HEK293 (cell line): ENCODE measurements around the gene NYNRIN.
A peak's percentile ranks its signal among the peaks of the same experiment; 100 is the strongest.

ENCODE experiments used
- CTCF ChIA-PET: fragments of 350-600 bp; formaldehyde crosslinking; extraction: SDS; loops from one replicate; lab custom pipeline; 2021; ENCODE audit warnings: antibody characterized with exemption; lab: Yijun Ruan, JAX
- POLR2A ChIA-PET: fragments of 300-600 bp; formaldehyde crosslinking; extraction: SDS; loops from one replicate; lab custom pipeline; 2020; ENCODE audit warnings: antibody characterized with exemption, inconsistent platforms; lab: Yijun Ruan, JAX
- H3K27ac ChIP-seq: fragments of 200-500 bp; sonication (Bioruptor generic); 2 replicates; pipeline ENCODE4 v1.5.1; 2014; ENCODE audit warnings: low read depth, low read length, control low read depth, inconsistent platforms; ENCODE audit errors: extremely low read depth
- H3K36me3 ChIP-seq, 2 experiments: fragments of 200-500 bp in 1 of 2; sonication (Bioruptor generic) in 1 of 2; 1 replicate in 1 of 2; 2 replicates in 1 of 2; pipeline ENCODE4 v1.5.1; 2014 to 2017; ENCODE audit warnings: inconsistent platforms in 2 of 2, low read length in 2 of 2; ENCODE audit not compliant: control insufficient read depth in 2 of 2, insufficient read depth in 1 of 2
- H3K4me1 ChIP-seq: fragments of 200-500 bp; sonication (Bioruptor generic); 2 replicates; pipeline ENCODE4 v1.5.1; 2014; ENCODE audit warnings: mild to moderate bottlenecking, low read length, inconsistent platforms; ENCODE audit not compliant: control insufficient read depth, insufficient read depth
- H3K4me3 ChIP-seq: 2 replicates; pipeline ENCODE4 v1.5.1; 2011; ENCODE audit warnings: low read depth, mild to moderate bottlenecking, control low read depth, low read length, moderate library complexity
- H3K9me3 ChIP-seq: fragments of 200-500 bp; sonication (Bioruptor generic); 2 replicates; pipeline ENCODE4 v1.5.1; 2014; ENCODE audit warnings: low read depth, low read length, inconsistent platforms; ENCODE audit not compliant: control insufficient read depth, insufficient read depth
- BCL11B ChIP-seq: fragments of 450-650 bp; formaldehyde crosslinking; IDR thresholded peaks from 2 replicates; pipeline ENCODE4 v1.5.1; 2016; ENCODE audit warnings: low read depth, missing biosample characterization, missing genetic modification characterization
- EGR2 ChIP-seq: fragments of 450-650 bp; formaldehyde crosslinking; IDR thresholded peaks from 2 replicates; pipeline ENCODE4 v1.5.1; 2016; ENCODE audit warnings: low read depth, missing biosample characterization, missing genetic modification characterization
- PRDM10 ChIP-seq: fragments of 450-650 bp; formaldehyde crosslinking; IDR thresholded peaks from 2 replicates; pipeline ENCODE4 v1.5.1; 2016; ENCODE audit warnings: missing biosample characterization, missing genetic modification characterization
- SP7 ChIP-seq: fragments of 450-650 bp; formaldehyde crosslinking; IDR thresholded peaks from 2 replicates; pipeline ENCODE4 v1.5.1; 2016; ENCODE audit warnings: missing biosample characterization, missing genetic modification characterization
- ZBTB26 ChIP-seq: fragments of 450-650 bp; formaldehyde crosslinking; optimal IDR thresholded peaks from 2 replicates; pipeline ENCODE3; 2016; ENCODE audit warnings: missing biosample characterization, mild to moderate bottlenecking, missing genetic modification characterization
- ZBTB8A ChIP-seq: fragments of 450-650 bp; formaldehyde crosslinking; IDR thresholded peaks from 2 replicates; pipeline ENCODE4 v1.5.1; 2016; ENCODE audit warnings: missing biosample characterization, missing genetic modification characterization
- ZNF239 ChIP-seq: fragments of 450-650 bp; formaldehyde crosslinking; IDR thresholded peaks from 2 replicates; pipeline ENCODE4 v1.5.1; 2016; ENCODE audit warnings: missing biosample characterization, missing genetic modification characterization
- ZNF266 ChIP-seq: fragments of 450-650 bp; formaldehyde crosslinking; IDR thresholded peaks from 2 replicates; pipeline ENCODE4 v1.5.1; 2016; ENCODE audit warnings: missing biosample characterization, missing genetic modification characterization, low read depth
- ZNF274 ChIP-seq, 2 experiments: fragments of 200-500 bp in 1 of 2; fragments of 450-650 bp in 1 of 2; sonication (Bioruptor generic) in 1 of 2; formaldehyde crosslinking in 1 of 2; IDR thresholded peaks; 2 replicates each; pipeline versions ENCODE4 v1.5.1 to v1.6.1; 2014 to 2016; ENCODE audit warnings: borderline replicate concordance in 1 of 2, inconsistent platforms in 1 of 2, low read length in 1 of 2, missing biosample characterization in 1 of 2, missing genetic modification characterization in 1 of 2
- ZNF362 ChIP-seq: fragments of 450-650 bp; formaldehyde crosslinking; IDR thresholded peaks from 2 replicates; pipeline ENCODE4 v1.5.1; 2016; ENCODE audit warnings: missing biosample characterization, missing genetic modification characterization
- ZNF394 ChIP-seq: fragments of 450-650 bp; formaldehyde crosslinking; IDR thresholded peaks from 2 replicates; pipeline ENCODE4 v1.5.1; 2016; ENCODE audit warnings: missing biosample characterization, missing genetic modification characterization, mild to moderate bottlenecking, moderate library complexity, borderline replicate concordance
- ZNF423 ChIP-seq: fragments of 450-650 bp; formaldehyde crosslinking; IDR thresholded peaks from 2 replicates; pipeline ENCODE4 v1.5.1; 2016; ENCODE audit warnings: missing biosample characterization, missing genetic modification characterization
- ZNF549 ChIP-seq: fragments of 450-650 bp; IDR thresholded peaks from 2 replicates; pipeline ENCODE4 v1.5.1; 2018; ENCODE audit warnings: missing biosample characterization, missing genetic modification characterization, mild to moderate bottlenecking, inconsistent platforms, moderate library complexity
- ZNF660 ChIP-seq: fragments of 450-650 bp; IDR thresholded peaks from 2 replicates; pipeline ENCODE4 v1.5.1; 2018; ENCODE audit warnings: missing biosample characterization, mild to moderate bottlenecking, missing genetic modification characterization
- ZNF707 ChIP-seq: fragments of 450-650 bp; formaldehyde crosslinking; IDR thresholded peaks from 2 replicates; pipeline ENCODE4 v1.5.1; 2016; ENCODE audit warnings: missing biosample characterization, missing genetic modification characterization
- ZNF76 ChIP-seq: fragments of 450-650 bp; formaldehyde crosslinking; IDR thresholded peaks from 2 replicates; pipeline ENCODE4; 2016; ENCODE audit warnings: low read depth, missing biosample characterization, missing genetic modification characterization, borderline replicate concordance

NYNRIN gene

DNA sequence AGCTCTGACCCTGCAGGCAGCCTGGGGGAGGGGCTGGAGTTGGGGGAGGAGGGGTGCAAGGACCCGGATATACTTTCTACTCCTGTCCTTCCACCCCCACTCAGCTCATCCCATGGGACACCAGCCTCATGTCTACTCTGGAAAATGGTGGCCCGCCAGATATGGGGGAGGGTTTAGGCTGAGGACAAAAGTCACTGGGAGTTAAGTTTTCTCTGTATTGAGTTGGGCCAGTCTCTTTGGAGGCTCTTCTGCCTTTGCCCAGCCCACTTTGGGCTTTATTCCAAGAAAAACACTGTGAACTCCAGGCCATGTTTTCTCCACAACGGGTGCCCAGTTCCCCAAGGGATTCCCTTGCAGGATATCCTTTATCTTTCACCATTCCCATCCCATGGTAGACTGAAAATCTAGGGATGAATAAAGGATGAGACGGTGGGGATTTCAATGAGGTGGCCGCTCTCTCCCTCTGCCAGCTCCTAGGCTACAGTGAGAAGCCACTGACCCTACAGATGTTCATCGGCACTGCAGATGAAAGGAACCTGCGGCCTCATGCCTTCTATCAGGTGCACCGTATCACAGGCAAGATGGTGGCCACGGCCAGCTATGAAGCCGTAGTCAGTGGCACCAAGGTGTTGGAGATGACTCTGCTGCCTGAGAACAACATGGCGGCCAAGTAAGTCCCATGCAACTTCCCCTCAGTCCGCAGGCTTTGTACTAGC is 25.9 kb upstream of the NYNRIN start (continued):
- no peak for TF ChIP-seq ZNF239
- no peak for TF ChIP-seq ZNF549 (tag by site-specific recombination)
- TF ChIP-seq SP7 (tag by site-specific recombination) = no peak
- peak; percentile 58 for TF ChIP-seq ZNF423 (tag by site-specific recombination)
- TF ChIP-seq ZNF362 (tag by site-specific recombination) = no peak
- no peak for TF ChIP-seq ZBTB26
- TF ChIP-seq ZNF76 = no peak
- TF ChIP-seq ZNF274 (IDR thresholded peaks at IDR 0.05; ENCODE audit: low read length) = no peak
- TF ChIP-seq ZNF274 (tag by site-specific recombination; IDR thresholded peaks at IDR 0.05; ENCODE audit: borderline replicate concordance) = no peak

GRCh38 chr14:24376448-24377070 is 22.2 kb upstream of the NYNRIN start:
- 0 out of 2 replicates have a peak, but pooled peaks have one; percentile 0 for TF ChIP-seq ZBTB8A (tag by site-specific recombination)
- no peak for TF ChIP-seq EGR2 (tag by site-specific recombination)
- no peak for TF ChIP-seq ZNF266 (tag by site-specific recombination)
- TF ChIP-seq PRDM10 = peak; percentile 56
- TF ChIP-seq, all 188 proteins: peak for 2
- H3K36me3 ChIP-seq = peaks cover 0 to 58% of the 10 kb centered on the region in 2 experiments; a peak in 2 of 3 replicates
- no peak overlapping the region for H3K27ac ChIP-seq
- ChIA-PET POLR2A (interaction anchor here (1.0 kb wide), 1 partner anchor 63 kb away, joined by 3 read pairs; no protein-coding TSS in a partner anchor), CTCF (interaction anchor here (0.6 to 1.7 kb wide), 3 partner anchors 11 to 55 kb away, joined by 3 to 7 read pairs (median 3); no protein-coding TSS in a partner anchor)
- peaks cover 18% of the 10 kb centered on the region for H3K4me1 ChIP-seq
- no peaks in the 10 kb centered on the region for H3K9me3 ChIP-seq
- no peak overlapping the region for H3K4me3 ChIP-seq

DNA sequence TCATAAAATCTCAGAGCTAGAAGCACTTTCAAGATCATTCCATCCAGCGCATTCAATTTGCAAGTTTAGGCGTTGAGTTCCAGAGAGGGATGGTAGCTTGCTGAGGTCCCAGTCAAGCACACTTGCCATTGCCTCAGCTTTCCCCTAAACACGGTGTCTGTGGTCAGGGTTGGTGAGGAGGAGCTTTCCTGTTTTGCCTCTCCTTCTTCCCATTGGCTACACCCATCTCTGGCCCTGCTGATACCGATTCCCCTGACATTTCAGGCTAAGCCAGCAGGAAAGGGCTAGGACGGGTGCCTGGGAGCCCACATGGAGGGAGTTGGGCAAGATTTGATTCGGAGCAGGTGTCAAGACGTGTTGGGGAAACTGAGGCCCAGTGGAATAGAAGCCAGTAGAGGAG is 21.7 kb upstream of the NYNRIN start:
- Histone ChIP-seq H3K9me3 (no peaks in the 10 kb centered on the region), H3K36me3 (peaks cover 0 to 53% of the 10 kb centered on the region in 2 experiments; a peak in 1 of 3 replicates), H3K4me3 (no peak overlapping the region), H3K27ac (no peak overlapping the region), H3K4me1 (peaks cover 17% of the 10 kb centered on the region)
- CTCF ChIA-PET = interaction anchor here (1.2 to 1.7 kb wide), 2 partner anchors 11 to 54 kb away, joined by 3 to 7 read pairs; no protein-coding TSS in a partner anchor
- TF ChIP-seq ZNF394 (tag by site-specific recombination) (no peak), BCL11B (no peak), ZNF660 (tag by site-specific recombination) (no peak), ZBTB8A (tag by site-specific recombination) (0 out of 2 replicates have a peak, but pooled peaks have one; percentile 4), ZNF707 (no peak)
- POLR2A ChIA-PET = interaction anchor here (1.0 kb wide), 2 partner anchors 11 to 63 kb away, joined by 3 to 4 read pairs; no protein-coding TSS in a partner anchor
